ENCODE measurements around the gene SLC39A11.

GRCh38 chr17:72775919-72776318, 316.6 kb downstream of the SLC39A11 start:
- TF ChIP-seq, protein P1, sequence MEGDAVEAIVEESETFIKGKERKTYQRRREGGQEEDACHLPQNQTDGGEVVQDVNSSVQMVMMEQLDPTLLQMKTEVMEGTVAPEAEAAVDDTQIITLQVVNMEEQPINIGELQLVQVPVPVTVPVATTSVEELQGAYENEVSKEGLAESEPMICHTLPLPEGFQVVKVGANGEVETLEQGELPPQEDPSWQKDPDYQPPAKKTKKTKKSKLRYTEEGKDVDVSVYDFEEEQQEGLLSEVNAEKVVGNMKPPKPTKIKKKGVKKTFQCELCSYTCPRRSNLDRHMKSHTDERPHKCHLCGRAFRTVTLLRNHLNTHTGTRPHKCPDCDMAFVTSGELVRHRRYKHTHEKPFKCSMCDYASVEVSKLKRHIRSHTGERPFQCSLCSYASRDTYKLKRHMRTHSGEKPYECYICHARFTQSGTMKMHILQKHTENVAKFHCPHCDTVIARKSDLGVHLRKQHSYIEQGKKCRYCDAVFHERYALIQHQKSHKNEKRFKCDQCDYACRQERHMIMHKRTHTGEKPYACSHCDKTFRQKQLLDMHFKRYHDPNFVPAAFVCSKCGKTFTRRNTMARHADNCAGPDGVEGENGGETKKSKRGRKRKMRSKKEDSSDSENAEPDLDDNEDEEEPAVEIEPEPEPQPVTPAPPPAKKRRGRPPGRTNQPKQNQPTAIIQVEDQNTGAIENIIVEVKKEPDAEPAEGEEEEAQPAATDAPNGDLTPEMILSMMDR (conservative IDR thresholded peaks at IDR 0.05; ENCODE audit: low read length), result no peak
- no peak for TF ChIP-seq EZH2phosphoT487 (IDR thresholded peaks at IDR 0.05; ENCODE audit: borderline replicate concordance, low read depth, low read length)

All from OCI-LY7 (cell line).